GM04504 (cell line): ENCODE measurements around the gene SLC35A3.
"Not testable (repeated sequence)": the region's sequence is repeated elsewhere in the genome, so short reads cannot be mapped to it uniquely, and the experiment has no call there.

Experiments
- DNase-seq: peaks from one replicate; pipeline ENCODE4 v3.0.0-alpha.2; 2012; ENCODE audit warnings: low read depth

Gene SLC35A3

DNA sequence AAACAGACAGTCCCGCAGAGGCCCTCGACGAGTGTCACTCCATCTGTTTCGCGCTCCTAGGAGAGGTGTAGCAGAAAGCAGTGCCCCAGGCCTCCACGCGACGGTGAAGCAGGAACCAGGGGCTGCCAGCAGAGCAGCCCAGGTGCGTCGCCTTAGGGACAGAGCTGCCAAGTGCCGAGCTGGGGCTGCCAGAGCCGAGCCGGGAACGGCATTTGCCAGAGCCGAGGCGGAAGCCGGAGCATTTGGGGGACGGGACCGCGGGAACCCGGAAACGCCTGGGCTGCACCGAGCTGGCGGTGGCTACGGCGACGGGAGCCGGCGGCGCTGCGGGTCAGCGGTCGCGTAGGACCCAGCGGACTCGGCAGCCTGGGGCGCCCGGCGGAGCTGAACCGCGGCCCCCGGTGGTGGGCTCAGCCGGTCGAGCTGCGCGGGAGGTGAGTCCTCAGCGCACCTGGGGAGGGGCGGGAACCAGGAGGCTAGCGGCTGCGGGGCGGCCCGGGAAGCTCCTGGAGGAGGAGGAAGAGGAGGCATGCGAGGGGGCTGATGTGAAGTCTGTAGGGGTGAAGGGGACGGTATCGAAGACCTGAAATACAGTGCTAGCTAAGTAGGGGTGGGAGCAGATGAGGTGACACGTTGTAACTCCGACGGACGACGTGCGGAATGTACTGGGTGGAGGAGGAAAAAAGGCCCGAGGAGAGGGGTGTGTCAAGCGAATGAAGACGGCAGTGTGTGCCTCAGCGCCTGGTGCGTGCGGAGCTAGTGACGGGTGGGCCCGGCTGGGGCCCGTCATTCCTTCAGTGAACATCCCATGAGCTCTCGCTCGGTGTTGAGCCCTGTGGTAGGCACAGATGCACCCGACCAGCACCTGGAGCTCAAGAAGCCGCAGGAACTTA, at the start of gene SLC35A3:
TSS of gene SLC35A3 (plus strand) at position 268 of the 893 bp plus-strand sequence. CDS start 23,559 bp downstream, outside the sequence.
- DNase-seq = peak; percentile 32

- DNase-seq = no peak
These were observed 35.0 kb upstream of the SLC35A3 start for GRCh38 chr1:99934801-99935200.

- no peak for DNase-seq
These were observed 34.3 kb upstream of the SLC35A3 start for GRCh38 chr1:99935534-99935933.

- no peak for DNase-seq
These were observed 33.7 kb upstream of the SLC35A3 start for GRCh38 chr1:99936071-99936470.

DNA sequence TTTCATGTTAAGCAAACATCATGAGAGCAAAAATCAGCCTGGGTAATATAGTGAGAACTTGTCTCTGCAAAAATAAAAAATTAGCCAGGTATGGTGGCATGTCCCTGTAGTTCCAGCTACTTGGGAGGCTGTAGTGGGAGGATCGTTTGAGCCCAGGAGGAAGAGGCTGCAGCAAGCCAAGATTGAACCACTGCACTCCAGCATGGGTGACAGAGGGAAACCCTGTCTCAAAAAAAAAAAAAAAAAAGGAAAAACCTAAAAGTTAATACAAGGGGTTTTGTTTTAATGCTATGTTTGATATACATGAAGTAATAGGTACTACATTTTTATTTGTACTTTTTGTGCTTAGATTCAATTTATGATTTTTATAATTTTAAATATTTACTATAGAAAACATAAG, 27.1 kb upstream of the SLC35A3 start:
- DNase-seq = no peak

DNA sequence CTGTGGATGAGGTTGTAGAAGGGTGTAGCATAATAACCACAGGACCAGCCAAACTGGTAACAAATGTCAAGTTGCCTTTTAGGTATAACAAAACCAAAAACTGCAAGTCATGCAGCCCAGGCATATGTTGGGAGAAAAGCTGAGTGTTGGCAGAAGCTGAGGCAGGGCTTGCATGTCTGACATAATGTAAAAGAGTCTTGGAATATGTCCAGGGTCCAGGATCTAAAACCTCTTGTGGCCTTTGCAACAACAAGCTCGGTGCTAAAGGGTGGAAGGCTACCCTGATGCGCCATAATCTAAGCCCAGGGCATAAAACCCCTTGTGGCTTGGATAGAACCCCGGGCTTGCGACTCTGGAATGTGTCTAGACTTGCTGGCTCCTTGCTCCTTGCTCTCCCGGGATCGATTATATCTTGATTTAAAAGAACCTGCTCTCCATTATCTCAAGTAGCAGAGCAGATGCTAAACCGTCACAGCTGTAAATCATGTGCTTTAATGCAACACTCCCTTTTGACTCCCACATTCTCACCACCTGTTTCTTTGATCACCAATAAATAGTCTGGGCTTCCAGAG, 26.5 kb upstream of the SLC35A3 start:
- DNase-seq = peak; percentile 74

DNA sequence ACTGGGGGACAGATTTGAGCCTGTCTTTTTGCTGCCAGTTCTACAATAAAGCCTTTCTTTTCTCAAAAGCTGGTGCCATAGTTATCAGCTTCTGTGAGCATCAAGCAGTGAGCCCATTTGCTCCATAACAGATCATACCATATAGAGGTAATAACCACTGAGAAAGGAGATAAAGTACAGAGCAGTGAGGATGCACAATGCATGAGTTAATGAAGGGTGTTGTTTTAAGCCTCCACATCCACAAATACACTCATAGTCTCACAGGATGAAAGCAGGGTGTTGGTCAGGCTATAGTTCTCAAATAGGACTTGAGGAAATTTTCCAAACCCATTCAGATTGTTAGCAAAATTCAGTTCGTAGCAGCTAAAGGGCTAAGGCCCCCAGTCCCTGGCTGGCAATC, 25.6 kb upstream of the SLC35A3 start:
- DNase-seq = no peak

DNA sequence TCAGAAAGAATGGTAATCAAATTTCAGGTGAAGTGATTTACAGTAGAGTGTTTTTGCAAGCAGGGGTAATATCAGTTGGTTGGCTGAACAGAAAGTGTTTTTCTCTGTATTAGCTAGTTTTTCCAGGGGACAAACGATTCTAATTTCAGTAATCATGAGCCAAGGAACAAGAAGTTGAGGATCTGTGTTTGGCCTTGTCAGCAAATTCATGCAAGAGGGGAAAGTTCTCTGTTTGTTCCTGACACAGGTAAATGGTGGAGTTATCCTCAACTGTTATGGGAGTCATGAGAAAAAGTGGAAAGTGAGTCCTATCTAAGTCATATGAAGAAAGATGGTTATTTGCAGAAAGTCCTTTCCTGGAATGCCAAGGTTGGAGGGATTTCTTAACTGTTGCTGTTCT, 24.6 kb upstream of the SLC35A3 start:
- no peak for DNase-seq

DNA sequence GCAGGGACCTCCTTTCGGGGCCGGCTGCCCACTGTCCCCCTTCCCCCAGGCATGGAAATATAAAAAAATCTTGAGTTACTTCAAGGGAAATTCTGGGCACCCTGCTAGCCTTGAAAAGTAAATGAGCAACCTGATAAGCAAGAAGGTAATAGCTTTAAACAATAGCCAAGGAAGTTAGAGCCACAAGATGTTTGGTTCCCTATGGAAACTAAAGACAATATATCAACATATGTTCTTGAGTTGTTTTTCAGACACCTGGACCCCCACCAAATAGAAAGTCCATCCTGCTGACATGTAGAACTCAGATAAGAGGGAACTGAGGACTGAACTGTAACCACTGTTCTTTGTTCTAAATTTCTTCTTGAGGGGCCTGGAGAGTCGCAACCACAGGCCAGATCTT, 19.3 kb upstream of the SLC35A3 start:
- no peak for DNase-seq

DNA sequence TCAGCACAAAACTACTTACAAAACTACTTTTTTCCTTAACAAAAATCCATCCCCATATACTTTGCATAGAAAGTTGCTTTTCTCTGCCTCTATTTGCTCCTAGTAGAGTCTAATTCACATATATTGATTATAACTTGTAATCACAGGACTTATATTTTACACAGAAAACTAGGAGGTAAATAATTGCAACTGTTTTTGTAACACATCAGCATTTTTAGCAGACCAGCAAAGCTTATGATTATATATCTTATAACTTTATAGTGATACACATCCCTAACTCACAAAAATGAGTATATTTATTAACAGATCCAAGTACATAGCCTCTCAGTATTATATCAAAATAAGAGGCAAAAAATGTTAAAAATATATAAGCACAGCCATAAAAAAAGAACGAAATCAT, 17.3 kb upstream of the SLC35A3 start:
- no peak for DNase-seq

DNA sequence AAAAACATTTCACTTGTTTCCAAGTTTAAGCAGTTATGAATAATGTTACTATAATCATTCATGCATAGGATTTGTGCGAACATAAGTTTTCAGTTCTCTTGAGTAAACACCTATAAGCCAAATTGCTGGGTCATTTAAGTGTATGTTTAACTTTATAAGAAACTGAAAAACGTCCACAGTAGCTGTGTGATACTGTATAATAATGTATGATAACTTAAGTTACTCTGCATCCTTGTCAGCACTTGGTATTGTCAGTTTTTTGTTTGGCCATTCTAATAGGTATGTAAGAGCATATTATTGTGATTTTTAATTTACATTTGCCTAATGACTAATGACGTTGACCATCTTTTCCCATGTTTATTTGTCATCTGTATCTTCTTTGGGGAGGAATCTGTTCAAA, 14.4 kb upstream of the SLC35A3 start:
- DNase-seq = no peak

- peak; percentile 64 for DNase-seq
These were observed 13.0 kb upstream of the SLC35A3 start for GRCh38 chr1:99956755-99957154.

DNA sequence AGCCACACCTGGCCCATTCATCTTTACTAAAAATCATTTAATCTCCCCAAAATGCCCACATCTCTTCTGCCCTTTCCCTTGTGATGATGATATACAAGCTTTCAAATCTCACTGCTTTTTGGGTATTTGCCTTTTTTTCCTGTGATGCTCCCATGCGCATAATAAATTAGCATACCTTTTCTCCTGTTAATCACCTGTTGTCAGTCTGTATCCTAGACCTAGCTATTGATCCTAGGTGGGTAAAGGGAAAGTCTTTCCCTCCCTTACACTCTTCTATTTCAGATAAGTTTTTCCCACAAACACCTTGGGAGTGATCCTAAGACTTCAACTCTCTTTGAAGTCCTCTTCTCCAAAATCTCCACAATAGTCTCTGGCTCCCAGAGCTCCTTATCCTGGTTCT, 12.0 kb upstream of the SLC35A3 start:
- no peak for DNase-seq

- not testable (repeated sequence) for DNase-seq
These were observed 10.5 kb upstream of the SLC35A3 start for GRCh38 chr1:99959189-99959705.

DNA sequence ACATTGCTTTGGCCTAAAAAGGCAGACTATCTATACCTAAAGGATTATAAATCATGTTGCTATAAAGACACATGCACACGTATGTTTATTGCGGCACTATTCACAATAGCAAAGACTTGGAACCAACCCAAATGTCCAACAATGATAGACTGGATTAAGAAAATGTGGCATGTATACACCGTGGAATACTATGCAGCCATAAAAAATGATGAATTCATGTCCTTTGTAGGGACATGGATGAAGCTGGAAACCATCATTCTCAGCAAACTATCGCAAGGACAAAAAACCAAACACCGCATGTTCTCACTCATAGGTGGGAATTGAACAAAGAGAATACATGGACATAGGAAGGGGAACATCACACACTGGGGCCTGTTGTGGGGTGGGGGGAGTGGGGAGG, 9.5 kb upstream of the SLC35A3 start:
- DNase-seq = not testable (repeated sequence)

DNA sequence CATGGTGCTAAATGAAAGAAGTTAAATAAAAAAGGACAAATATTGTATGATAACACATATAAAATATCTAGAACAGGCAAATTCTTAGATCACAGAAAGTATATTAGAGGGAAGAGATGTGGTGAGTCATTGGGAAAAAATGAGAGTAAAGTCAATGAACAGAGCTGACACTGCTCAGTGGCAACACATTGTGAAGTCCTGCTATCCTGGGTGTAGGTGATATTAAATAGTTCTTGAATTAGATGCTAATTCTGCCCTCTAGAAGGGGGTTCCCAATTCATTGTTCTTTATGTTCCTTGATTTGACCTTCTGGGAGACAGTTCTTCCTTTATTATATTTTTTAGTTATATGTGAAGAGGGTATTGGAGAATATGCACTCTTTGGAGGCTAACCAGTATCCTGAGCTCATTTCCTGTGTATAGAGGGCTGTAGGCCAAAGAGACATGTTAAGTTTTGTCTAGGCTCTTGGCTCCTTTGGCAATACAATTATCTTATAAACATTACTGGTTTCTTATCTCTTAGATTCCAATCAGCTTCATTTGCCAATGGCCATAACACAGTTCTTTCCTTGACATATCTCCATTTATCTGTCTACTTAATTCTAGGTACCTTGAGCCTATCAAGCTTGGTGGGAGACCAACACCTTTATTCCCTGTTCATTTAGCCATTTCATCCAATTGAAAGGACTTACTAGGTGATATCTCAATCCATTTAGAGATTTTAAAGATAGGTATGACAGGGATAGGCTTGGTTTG, 6.6 kb upstream of the SLC35A3 start:
- DNase-seq = no peak

- no peak for DNase-seq
These were observed 5.0 kb upstream of the SLC35A3 start for GRCh38 chr1:99964806-99965205.

DNA sequence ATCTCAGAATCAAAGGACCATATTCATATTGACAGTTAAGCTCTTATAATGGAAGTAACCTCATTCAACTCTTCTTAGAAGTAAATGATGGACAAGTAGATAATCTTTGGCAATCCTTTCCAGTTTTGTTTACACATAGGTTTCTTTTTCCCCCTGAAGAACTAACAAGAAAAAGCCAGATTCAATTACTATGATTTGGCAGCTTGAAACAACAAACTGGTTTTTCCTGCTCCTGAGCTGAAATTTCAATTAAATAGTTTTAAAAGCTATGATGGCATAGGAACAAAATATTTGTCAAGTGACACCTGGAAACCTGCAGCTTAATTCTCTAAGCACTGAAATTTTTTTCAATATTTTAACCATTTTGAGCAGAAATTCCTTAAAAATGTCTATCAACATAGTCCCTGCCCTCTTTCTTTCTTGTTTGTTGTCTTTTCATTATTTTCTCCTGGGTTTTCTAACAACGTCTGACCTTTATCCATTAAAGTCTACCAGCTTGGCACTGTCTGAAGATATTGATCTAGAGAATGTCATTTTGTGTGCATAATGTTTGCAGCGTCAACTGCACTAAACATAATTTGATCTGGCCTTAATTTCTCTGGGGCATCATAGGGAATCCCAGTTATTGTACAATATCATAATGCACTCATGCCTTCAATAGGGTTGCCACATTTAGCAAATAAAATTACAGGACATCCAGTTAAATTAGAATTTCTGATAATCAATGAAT, 4.0 kb upstream of the SLC35A3 start:
- DNase-seq = no peak

DNA sequence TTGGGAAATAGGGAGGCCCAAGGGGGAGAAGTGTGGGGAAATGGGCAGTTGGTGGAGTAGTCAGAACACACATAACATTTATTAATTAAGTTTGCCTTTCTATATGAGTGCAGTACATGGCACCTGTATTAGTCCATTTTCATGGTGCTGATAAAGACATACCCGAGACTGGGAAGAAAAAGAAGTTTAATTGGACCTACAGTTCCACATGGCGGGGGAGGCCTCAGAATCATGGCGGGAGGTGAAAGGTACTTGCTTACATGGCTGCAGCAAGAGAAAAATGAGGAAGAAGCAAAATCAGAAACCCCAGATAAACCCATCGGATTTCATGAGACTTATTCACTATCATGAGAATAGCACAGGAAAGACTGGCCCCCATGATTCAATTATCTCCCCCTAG, 1.6 kb upstream of the SLC35A3 start:
- DNase-seq = no peak

GRCh38 chr1:99969260-99969728, 502 bp upstream of the SLC35A3 start:
- no peak for DNase-seq

DNA sequence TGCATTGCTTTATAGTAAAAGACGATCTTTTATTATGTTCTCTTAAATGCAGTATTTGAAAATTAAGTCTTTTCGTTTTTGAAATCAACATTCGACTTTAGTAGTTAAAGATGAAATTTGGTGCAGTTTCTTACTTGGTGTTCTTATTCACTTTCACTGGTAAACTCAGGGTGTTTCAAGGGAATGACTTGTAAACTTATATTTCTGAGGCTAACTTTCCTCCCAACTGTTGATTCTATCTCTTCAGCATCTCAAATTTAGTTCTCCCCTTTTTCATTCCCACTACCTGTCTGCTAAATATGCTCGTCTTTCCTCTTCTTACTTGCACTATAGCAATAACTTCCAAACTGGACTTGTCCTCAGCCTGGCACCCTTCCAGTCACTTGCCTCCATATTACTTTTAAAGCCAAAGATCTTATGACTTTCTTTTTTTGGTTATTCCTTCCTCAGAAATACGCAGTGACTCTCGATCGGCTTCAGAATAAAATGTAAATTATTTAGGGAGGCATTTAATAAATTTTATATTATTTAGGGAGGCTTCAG, 988 bp downstream of the SLC35A3 start:
- DNase-seq = no peak

- not testable (repeated sequence) for DNase-seq
These were observed 2.3 kb downstream of the SLC35A3 start for GRCh38 chr1:99972066-99972465.
